ENCODE results near the gene TGFB3.

TGFB3 gene

GRCh38 chr14:75981426-75982265 is at the start of gene TGFB3:
TSS of gene TGFB3 (minus strand) at chr14:75981995. CDS start at chr14:75980893, 1,102 bp downstream.
- DNase-seq (ENCODE audit: low read depth), result peak; percentile 92

GRCh38 chr14:76024211-76024907 is 42.6 kb upstream of the TGFB3 start:
- no peak for DNase-seq (ENCODE audit: low read depth)

DNA sequence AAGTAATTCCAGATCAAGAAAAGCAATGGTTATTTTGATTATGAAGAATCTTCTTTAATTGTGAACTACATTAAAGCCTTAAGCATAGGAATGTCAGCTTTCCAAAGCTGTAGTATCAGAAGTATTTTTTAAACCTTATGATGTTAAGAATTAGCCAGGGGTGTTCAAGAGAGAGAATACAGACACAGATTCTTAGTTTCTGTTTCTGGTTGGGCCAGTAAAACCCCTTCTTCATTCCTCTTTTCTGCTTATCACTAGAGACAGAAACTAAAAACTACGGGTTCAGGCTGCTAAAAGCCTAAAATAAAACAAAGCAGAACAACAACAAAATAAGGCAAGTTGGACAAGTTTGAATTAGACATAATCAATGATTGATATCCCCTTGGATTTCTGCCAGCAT is 42.0 kb upstream of the TGFB3 start:
- DNase-seq (ENCODE audit: low read depth), result no peak

DNA sequence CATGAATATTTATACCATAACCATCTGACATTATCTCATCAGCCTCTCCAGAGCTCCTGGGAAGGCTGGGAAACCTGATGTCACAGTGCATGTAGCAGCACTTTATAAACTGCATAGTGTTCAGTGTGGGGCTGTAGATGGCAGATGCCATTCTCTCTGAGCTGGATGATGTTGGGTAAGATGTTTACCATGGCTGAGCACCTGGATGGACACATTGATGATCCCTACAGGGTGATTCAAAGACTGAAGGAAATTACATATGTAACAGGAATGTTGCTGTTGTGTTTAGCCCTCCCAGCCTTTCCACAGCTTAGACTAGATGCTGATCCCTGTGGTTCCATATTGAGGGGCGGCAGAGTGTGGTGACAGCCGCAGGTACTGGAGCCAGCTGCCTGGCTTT is 41.2 kb upstream of the TGFB3 start:
- no peak for DNase-seq (ENCODE audit: low read depth)

DNA sequence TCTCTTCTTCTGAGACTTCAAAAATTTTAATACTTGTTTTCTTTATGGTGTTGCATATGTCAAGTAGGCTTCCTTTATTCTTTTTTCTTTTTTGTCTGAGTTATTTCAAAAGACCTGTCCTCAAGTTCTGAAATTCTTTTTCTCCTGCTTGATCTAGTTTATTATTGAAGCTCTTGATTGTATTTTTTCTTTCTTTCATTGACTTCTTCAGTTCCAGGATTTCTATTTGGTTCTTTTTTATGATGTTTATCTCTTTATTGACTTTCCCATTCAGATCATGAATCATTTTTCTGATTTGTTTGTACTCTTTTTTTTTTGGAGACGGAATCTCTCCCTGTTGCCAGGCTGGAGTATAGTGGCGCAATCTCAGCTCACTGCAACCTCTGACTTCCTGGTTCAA is 37.9 kb upstream of the TGFB3 start:
- no peak for DNase-seq (ENCODE audit: low read depth)

DNA sequence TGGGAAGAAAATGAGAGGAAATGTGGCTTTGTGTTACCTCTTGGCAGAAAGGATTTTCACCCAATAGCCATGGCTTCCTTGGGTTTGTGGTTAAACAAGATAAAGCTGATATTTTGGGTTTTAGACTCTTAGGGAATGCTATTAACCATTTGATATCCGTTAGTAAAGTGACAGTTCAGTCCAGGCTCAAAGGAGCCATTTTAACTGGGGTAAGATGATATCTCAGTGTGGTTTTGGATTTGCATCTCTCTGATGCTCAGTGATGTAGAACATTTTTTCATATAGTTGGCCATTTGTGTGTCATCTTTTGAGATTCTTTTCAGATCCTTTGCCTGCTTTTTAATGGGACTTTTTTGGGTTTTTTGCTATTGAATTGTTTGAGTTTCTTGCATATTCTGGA is 33.9 kb upstream of the TGFB3 start:
- no peak for DNase-seq (ENCODE audit: low read depth)

- DNase-seq (ENCODE audit: low read depth), result no peak
Observed at GRCh38 chr14:76015191-76015590, 33.4 kb upstream of the TGFB3 start.

DNA sequence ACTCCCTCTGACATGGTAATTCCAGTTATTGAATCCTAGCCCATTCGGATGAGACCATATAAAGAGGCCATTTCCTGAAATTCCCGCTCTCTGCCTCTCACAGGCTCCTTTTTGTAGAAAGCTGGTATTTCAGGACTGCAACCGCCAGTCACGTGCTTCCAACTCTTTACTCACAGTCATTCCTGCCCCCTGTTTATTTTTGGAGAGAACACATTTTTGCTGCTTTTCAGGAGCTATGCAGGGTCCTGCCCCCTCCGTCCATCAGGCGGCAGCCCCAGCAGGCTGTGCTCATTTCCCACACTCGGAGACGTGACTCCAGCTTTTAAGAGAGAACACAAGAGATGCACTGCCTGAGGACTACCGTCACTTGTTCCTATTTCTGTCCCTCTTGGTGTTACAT is 30.6 kb upstream of the TGFB3 start:
- peak; percentile 86 for DNase-seq (ENCODE audit: low read depth)

- DNase-seq (ENCODE audit: low read depth), result no peak
Observed at GRCh38 chr14:76011930-76012329, 30.1 kb upstream of the TGFB3 start.

DNA sequence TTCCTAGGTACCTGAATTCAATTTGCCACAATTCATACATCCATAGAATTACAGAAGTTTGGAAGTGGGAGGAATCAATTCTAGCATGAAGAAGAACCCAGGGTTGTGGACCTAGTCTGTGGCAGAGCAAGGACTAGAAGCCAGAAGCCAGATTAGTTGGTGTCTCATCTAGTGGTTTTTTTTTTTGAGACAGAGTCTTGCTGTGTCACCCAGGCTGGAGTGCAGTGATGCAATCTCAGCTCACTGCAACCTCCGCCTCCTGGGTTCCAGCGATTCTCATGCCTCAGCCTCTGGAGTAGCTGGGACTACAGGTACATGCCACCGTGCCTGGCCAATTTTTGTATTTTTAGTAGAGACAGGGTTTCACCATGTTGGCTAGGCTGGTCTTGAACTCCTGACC is 27.8 kb upstream of the TGFB3 start:
- peak; percentile 10 for DNase-seq (ENCODE audit: low read depth)

- DNase-seq (ENCODE audit: low read depth), result peak; percentile 46
Observed at GRCh38 chr14:76007852-76008251, 26.1 kb upstream of the TGFB3 start.

DNA sequence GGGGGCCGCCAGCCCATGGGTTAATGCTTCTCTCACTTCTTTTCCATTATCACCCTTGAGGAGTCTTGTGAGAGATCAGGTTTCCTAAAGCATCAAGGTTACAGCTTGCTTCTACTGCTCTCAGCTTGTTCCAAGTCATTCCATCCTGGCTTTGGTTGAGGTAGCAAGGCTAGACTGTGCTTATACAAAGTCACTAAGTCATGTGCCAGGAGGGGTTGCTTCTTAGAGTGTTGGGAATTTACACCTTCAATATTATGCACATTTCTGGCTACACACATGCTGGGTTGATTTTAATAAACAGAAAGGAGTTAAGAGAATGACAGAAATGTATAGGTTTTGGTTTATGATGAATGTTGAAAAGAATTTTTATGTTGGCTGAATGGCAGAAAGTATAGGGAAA is 25.6 kb upstream of the TGFB3 start:
- no peak for DNase-seq (ENCODE audit: low read depth)

GRCh38 chr14:76006253-76006652 is 24.5 kb upstream of the TGFB3 start:
- no peak for DNase-seq (ENCODE audit: low read depth)

DNA sequence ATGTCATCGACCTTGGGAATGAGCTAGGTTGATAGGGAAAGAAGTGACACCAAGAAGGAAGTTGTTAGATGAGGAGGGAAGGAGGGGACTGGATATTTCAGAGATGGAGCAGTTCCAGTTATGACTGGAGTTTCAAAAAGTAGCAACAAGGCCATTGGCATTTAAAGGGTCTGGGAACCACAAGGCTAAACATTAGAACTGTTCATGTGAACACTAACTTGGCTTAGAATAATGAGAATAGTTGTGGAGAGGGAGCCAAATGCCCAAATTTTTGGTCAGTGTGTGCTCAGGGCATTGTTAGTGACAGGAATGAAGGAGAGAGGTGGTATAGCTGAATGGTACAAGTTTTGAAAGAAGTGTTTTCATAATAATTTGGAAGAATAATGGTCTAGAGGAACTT is 20.6 kb upstream of the TGFB3 start:
- no peak for DNase-seq (ENCODE audit: low read depth)

DNA sequence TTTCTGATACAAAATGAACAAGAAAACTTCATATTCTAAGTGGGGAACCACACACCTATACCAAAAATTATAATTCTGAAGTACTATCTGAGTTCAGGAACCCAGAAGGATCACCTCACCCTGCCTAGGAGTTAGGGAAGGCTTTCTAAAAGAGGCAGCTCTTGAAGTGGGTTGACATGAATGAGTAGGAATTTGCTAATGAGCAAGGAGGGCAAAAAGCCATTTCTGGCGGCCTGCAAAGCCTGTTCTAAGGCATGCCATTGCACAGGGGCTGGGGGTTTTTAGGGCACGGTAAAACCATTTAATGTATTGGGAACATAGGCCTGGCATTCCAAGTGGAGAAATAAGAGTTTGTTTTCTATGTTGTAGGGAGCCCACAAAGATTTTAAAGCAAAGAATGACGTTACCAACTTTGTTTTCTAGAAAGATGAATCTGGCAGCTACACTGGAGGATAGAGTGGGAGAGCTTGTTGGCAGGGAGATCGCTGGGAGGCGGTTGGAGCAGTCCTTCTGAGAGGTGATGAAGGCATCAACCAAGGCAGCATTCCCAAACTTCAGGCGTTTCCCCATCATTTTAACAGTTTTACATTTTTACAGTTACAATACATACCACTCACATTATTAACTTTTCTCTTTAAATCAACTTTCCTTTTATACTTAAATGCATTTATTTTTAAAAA is 17.9 kb upstream of the TGFB3 start:
- DNase-seq (ENCODE audit: low read depth), result no peak

GRCh38 chr14:75996488-75996887 is 14.7 kb upstream of the TGFB3 start:
- no peak for DNase-seq (ENCODE audit: low read depth)

GRCh38 chr14:75995372-75996041 is 13.7 kb upstream of the TGFB3 start:
- peak; percentile 94 for DNase-seq (ENCODE audit: low read depth)

GRCh38 chr14:75993567-75994041 is 11.8 kb upstream of the TGFB3 start:
- peak; percentile 29 for DNase-seq (ENCODE audit: low read depth)

DNA sequence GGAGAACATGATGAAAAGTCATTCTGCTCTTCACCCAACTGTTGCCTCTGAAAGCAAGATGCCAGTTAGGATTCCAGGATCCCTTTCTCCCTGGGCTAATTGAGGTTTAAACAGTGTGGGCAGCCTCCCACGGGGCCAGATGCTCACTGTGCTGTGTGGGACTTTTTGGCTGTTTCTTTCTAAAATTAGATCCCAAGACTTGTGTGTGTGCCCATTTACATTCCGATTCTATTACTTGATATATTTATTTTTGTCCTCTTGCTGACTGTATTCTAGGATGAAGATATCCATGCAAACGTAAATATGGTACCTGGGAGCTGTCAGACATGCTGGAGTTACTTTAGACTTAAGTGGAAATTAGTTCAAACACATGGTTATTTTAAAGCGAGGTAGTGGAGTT is 10.0 kb upstream of the TGFB3 start:
- peak; percentile 79 for DNase-seq (ENCODE audit: low read depth)

DNA sequence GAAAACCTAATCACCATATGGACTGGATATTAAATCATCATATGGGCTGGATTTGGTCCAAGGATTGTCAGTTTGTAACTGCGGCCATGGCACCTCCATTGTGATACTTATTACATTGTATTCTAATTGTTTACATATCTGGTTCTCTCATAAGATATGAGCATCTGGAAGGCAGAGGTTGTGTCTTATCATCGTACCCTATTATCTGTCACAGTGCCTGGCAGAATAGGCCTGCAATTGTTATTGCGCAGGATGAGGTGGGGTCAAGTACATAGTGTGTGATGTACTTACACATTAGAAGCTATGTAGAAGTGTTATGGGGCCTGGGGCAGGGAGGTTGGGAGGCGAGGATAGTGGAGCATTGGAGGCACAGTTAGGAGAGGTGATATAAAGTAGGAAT is 8.5 kb upstream of the TGFB3 start:
- no peak for DNase-seq (ENCODE audit: low read depth)

GRCh38 chr14:75989134-75989533 is 7.3 kb upstream of the TGFB3 start:
- peak; percentile 23 for DNase-seq (ENCODE audit: low read depth)
